K562 (cell line): ENCODE results near the gene MFF. TPM values are rescaled to one million over a fixed set of nuclear protein-coding genes. Genes with fewer than 3 reads are reported as not detected.
"Not testable (repeated sequence)": the region's sequence is repeated elsewhere in the genome, so short reads cannot be mapped to it uniquely, and the experiment has no call there.

ENCODE experiments used
- ATAC-seq: fragments of 200-7000 bp; cut with Tn5 transposase; 3 replicates; pipeline ENCODE4 v1.9.1; 2020; ENCODE audit warnings: moderate library complexity
- BruUV-seq: library from RNA; stranded (reverse); fragments of 400-500 nt; replicated peaks from 2 replicates; lab custom pipeline; 2021; lab: Mats Ljungman, UMichigan
- CTCF ChIA-PET: fragments of 300-600 bp; formaldehyde crosslinking; extraction: SDS; loops from one replicate; lab custom pipeline; 2021; ENCODE audit warnings: low intra/inter-chr PET ratio; lab: Yijun Ruan, JAX
- POLR2A ChIA-PET: fragments of 300-600, 350-650 bp; sonication (Branson Sonifier 250); formaldehyde crosslinking; extraction: SDS; loops from one replicate; lab custom pipeline; 2021; ENCODE audit warnings: antibody characterized with exemption, inconsistent platforms; lab: Yijun Ruan, JAX
- DNase-seq, 4 experiments: peaks; one replicate each; pipeline versions ENCODE4 v3.0.0 to v3.0.0-alpha.2; 2011 to 2018; ENCODE audit warnings: low spot score in 3 of 4, mixed read lengths in 3 of 4; ENCODE audit errors: extremely low read depth in 1 of 4
- FAIRE-seq: peaks from 2 replicates; lab custom pipeline; 2011; peaks lifted over from hg19 to GRCh38; lab: Jason Lieb, UNC
- H2AFZ ChIP-seq: 2 replicates; pipeline ENCODE4 v1.6.0; 2011; ENCODE audit warnings: low read depth, low read length, control low read depth, inconsistent platforms
- H3K27ac ChIP-seq: fragments of 200-600 bp; 3 replicates; pipeline ENCODE4 v1.8.0; 2011; ENCODE audit warnings: low read depth, mild to moderate bottlenecking, control low read depth, inconsistent platforms, low read length, moderate library complexity, mixed read lengths; ENCODE audit errors: extremely low read depth
- H3K27me3 ChIP-seq, 2 experiments: fragments of 300-600 bp in 1 of 2; 2 replicates in 1 of 2; 3 replicates in 1 of 2; pipeline versions ENCODE4 v1.6.0 to v1.8.0; 2011; ENCODE audit warnings: inconsistent platforms in 2 of 2, low read length in 2 of 2, mild to moderate bottlenecking in 1 of 2, mixed read lengths in 1 of 2, moderate library complexity in 1 of 2; ENCODE audit not compliant: control insufficient read depth in 2 of 2, insufficient read depth in 2 of 2
- H3K36me3 ChIP-seq: fragments of 300-600 bp; 3 replicates; pipeline ENCODE4 v1.8.0; 2011; ENCODE audit warnings: mild to moderate bottlenecking, low read length, inconsistent platforms; ENCODE audit not compliant: control insufficient read depth, insufficient read depth
- H3K4me1 ChIP-seq, 2 experiments: fragments of 200-600 bp in 1 of 2; replicated peaks in 1 of 2; 2 replicates in 1 of 2; 3 replicates in 1 of 2; pipeline versions ENCODE4 v1.5.1 to v1.8.0; 2011; ENCODE audit warnings: inconsistent platforms in 2 of 2, low read length in 2 of 2, mild to moderate bottlenecking in 1 of 2, mixed read lengths in 1 of 2, moderate library complexity in 1 of 2; ENCODE audit not compliant: control insufficient read depth in 2 of 2, insufficient read depth in 2 of 2
- H3K4me2 ChIP-seq: 2 replicates; pipeline ENCODE4 v1.6.1; 2011; ENCODE audit warnings: low read length, control low read depth, inconsistent platforms, mixed read lengths; ENCODE audit not compliant: insufficient read depth
- H3K4me3 ChIP-seq: fragments of 200-600 bp; sonication (generic), shearing (Covaris generic); 2 replicates; pipeline ENCODE4 v1.5.1; 2016; ENCODE audit warnings: control low read depth, inconsistent platforms
- H3K79me2 ChIP-seq: fragments of 200-600 bp; 3 replicates; pipeline ENCODE4 v1.8.0; 2011; ENCODE audit warnings: low read length, inconsistent platforms; ENCODE audit not compliant: control insufficient read depth, insufficient read depth
- H3K9ac ChIP-seq, 2 experiments: 2 replicates each; pipeline versions ENCODE4 v1.6.0 to v1.6.1; 2011; ENCODE audit warnings: low read depth in 2 of 2, low read length in 2 of 2, control low read depth in 1 of 2, inconsistent platforms in 1 of 2, mild to moderate bottlenecking in 1 of 2, mixed read lengths in 1 of 2; ENCODE audit not compliant: insufficient read depth in 1 of 2
- H3K9me1 ChIP-seq: one replicate; pipeline ENCODE4 v1.6.0; 2011; ENCODE audit warnings: inconsistent platforms, mild to moderate bottlenecking, low read length, moderate library complexity; ENCODE audit not compliant: control insufficient read depth, insufficient read depth
- H3K9me3 ChIP-seq: replicated peaks from 2 replicates; pipeline ENCODE4 v1.5.1; 2011; ENCODE audit warnings: low read depth, low read length, inconsistent platforms; ENCODE audit not compliant: control insufficient read depth, insufficient read depth
- H4K20me1 ChIP-seq: replicated peaks from 2 replicates; pipeline ENCODE4 v1.6.1; 2011; ENCODE audit warnings: low read length, inconsistent platforms, mixed read lengths; ENCODE audit not compliant: control insufficient read depth, insufficient read depth
- KLF13 ChIP-seq: fragments of 450-650 bp; IDR thresholded peaks from 2 replicates; pipeline ENCODE4 v1.6.1; 2016; ENCODE audit warnings: missing genetic modification characterization, low read depth, mild to moderate bottlenecking, missing compliant biosample characterization, moderate library complexity, borderline replicate concordance
- RBM15 ChIP-seq: fragments of 200-400 bp; formaldehyde crosslinking; IDR thresholded peaks from 2 replicates; pipeline ENCODE4 v1.6.1; 2018; ENCODE audit warnings: mild to moderate bottlenecking, low read length, moderate library complexity; ENCODE audit not compliant: insufficient read depth
- ZBTB40 ChIP-seq, 2 experiments: fragments of 450-650 bp in 1 of 2; sonication (generic) in 1 of 2; formaldehyde crosslinking in 1 of 2; IDR thresholded peaks; 2 replicates each; pipeline versions ENCODE4 v1.7.1 to v1.9.0; 2016 to 2022; ENCODE audit warnings: inconsistent platforms in 1 of 2, mild to moderate bottlenecking in 1 of 2, missing genetic modification reagents in 1 of 2
- ZNF239 ChIP-seq: fragments of 250-450 bp; sonication (Bioruptor Pico); IDR thresholded peaks from 2 replicates; pipeline ENCODE4 v1.4.0; 2020; ENCODE audit warnings: mild to moderate bottlenecking
- WGBS: fragments of 100-300 bp; shearing (Covaris generic); methylation state at CpG from one replicate; pipeline ENCODE4 v1.1.6; 2016; ENCODE audit warnings: low coverage, mixed read lengths; ENCODE audit not compliant: insufficient coverage; ENCODE audit errors: missing lambda C conversion rate; 5-methylcytosine and 5-hydroxymethylcytosine counted together
- in situ Hi-C: fragments of 300-500 bp; cut with MboI; formaldehyde crosslinking; loops from 4 replicates; pipeline ENCODE4 v1.15.0; 2018; ENCODE audit warnings: inconsistent platforms, mixed read lengths
- intact Hi-C: fragments of 100-400 bp; cut with micrococcal nuclease; formaldehyde crosslinking; loops from 2 replicates; pipeline ENCODE4 v1.14.2; 2022
- polyA plus RNA-seq, 8 experiments: library from polyadenylated mRNA; depleted of rRNA in 4 of 8; stranded (reverse) in 5 of 8; unstranded in 3 of 8; fragments of >200 nt; fragmentation: Nextera tagmentation in 2 of 8; fragmentation: Illumina TruSeq in 1 of 8; extraction: Ambion mirVana in 2 of 8; extraction: Trizol in 1 of 8; gene quantifications; 2 replicates each; pipeline versions ENCODE4 v1.2.1 to v1.2.3, GENCODE V29; 2011 to 2014; ENCODE audit warnings: inconsistent platforms in 1 of 8, missing spikeins in 1 of 8
- total RNA-seq, 7 experiments: library from RNA; depleted of rRNA in 6 of 7; stranded (reverse); fragments of >200 nt in 6 of 7; fragmentation: Illumina TruSeq in 2 of 7; extraction: Trizol in 2 of 7; gene quantifications; 2 replicates each; pipeline versions ENCODE4 v1.2.1 to v1.2.3, GENCODE V29; 2011 to 2021; ENCODE audit warnings: low replicate concordance in 1 of 7

MFF gene
- total and polyA plus RNA-seq, 9 of the 15 experiments (the other 6 are each of a cell fraction or from before 2014, with no cell fraction given): 9.4 to 75.4 (median 55.7) TPM

- DNase-seq, H3K36me3 ChIP-seq, BruUV-seq, H3K27ac ChIP-seq, POLR2A ChIA-PET, in situ Hi-C loops, H3K79me2 ChIP-seq, ATAC-seq, H3K9ac ChIP-seq, intact Hi-C loops, H3K27me3 ChIP-seq, H4K20me1 ChIP-seq, H3K4me3 ChIP-seq, H3K9me3 ChIP-seq, H3K4me2 ChIP-seq, H3K4me1 ChIP-seq, FAIRE-seq, CTCF ChIA-PET, H3K9me1 ChIP-seq, H2AFZ ChIP-seq: not testable (repeated sequence)
- no CpG with 5 or more reads among the region's 7 CpGs for WGBS
These were observed 62.5 kb downstream of the MFF start, which contains the start of gene SCYGR1 for GRCh38 chr2:227387583-227387982. Gene SCYGR1 (minus strand): TSS chr2:227387949. CDS start chr2:227387949, 0 bp downstream.

- Histone ChIP-seq H3K36me3 (no peaks in the 10 kb centered on the region), H3K9ac (no peak overlapping the region), H3K27me3 (peaks cover 0 to 5% of the 10 kb centered on the region in 2 experiments; a peak in 2 of 5 replicates), H2AFZ (no peak overlapping the region), H3K9me3 (no peaks in the 10 kb centered on the region), H3K4me2 (no peak overlapping the region), H4K20me1 (no peaks in the 10 kb centered on the region), H3K79me2 (no peaks in the 10 kb centered on the region), H3K27ac (no peak overlapping the region), H3K9me1 (no peaks in the 10 kb centered on the region), H3K4me3 (no peak overlapping the region), H3K4me1 (peaks cover 0 to 8% of the 10 kb centered on the region in 2 experiments; a peak in 2 of 5 replicates)
- ATAC-seq (no peak), FAIRE-seq (no peak), DNase-seq (no peak)
- no TSS peak for BruUV-seq
- POLR2A ChIA-PET: interaction anchor here (0.6 kb wide), 1 partner anchor 238 kb away, joined by 3 read pairs; no protein-coding TSS in a partner anchor
- 17% methylated on average over 7 of the region's 7 CpGs for WGBS
- TF ChIP-seq ZNF239 (CRISPR knock-in tag) (no peak), KLF13 (no peak), ZBTB40 (IDR thresholded peaks at IDR 0.05) (no peak), ZBTB40 (CRISPR knock-in tag; IDR thresholded peaks at IDR 0.05) (no peak), RBM15 (no peak)
- CTCF ChIA-PET: no interaction called here
- intact Hi-C loops: no loop called here
- in situ Hi-C loops: no loop called here
These were observed 63.5 kb downstream of the MFF start for GRCh38 chr2:227388537-227389011.
